ENCODE measurements around the gene KDM2B.

DNA sequence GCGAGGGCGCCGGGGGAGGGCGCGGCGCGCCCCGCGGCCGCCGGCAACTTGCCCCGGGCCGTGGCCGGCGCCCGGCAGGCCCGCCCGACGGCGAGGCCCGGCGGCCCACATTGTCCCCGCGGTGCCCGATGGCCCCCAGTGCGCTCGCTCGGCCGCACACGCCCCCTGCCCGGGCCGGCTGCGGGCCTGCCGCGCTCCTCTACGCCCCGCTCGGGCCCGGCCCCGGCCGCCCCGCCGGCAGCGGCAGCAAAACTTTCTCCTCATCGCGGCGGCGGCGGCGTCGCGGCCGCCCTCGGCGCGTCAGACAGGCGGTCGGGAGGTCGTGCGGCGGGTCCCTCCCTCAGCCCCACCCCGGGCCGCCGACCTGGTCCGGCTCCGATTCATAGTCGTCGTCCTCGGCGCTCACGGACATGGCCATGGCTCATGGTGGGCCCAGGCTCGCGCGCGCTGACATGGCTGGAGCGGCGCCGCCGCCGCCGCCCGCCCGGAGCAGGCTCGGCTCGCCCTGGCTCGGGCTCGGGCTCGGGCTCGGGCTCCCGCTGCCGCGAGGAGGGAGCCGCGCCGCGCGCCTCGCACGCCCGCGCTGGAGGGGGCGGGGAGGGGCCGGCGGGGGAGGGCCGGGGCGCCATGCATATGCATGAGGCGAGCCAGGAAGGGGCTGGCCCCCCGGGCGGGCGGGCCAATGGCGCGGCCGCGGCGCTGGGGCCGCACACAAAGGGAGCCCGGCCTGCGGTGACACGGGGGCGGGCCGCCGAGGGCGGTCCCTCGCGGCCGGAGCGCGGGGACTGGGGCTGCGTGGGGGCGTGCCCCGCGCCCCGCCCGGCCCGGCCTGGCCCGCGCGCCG, 113.8 kb downstream of the KDM2B start:
- TF ChIP-seq, protein P1, sequence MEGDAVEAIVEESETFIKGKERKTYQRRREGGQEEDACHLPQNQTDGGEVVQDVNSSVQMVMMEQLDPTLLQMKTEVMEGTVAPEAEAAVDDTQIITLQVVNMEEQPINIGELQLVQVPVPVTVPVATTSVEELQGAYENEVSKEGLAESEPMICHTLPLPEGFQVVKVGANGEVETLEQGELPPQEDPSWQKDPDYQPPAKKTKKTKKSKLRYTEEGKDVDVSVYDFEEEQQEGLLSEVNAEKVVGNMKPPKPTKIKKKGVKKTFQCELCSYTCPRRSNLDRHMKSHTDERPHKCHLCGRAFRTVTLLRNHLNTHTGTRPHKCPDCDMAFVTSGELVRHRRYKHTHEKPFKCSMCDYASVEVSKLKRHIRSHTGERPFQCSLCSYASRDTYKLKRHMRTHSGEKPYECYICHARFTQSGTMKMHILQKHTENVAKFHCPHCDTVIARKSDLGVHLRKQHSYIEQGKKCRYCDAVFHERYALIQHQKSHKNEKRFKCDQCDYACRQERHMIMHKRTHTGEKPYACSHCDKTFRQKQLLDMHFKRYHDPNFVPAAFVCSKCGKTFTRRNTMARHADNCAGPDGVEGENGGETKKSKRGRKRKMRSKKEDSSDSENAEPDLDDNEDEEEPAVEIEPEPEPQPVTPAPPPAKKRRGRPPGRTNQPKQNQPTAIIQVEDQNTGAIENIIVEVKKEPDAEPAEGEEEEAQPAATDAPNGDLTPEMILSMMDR (IDR thresholded peaks at IDR 0.05) = no peak
- TF ChIP-seq ZFX (IDR thresholded peaks at IDR 0.05; ENCODE audit: borderline replicate concordance) = no peak

Data from 22Rv1 (cell line).